NB4 (cell line): Measurements from ENCODE around the gene AFTPH.

Experiments used
- POLR2A ChIP-seq: IDR thresholded peaks from 2 replicates; pipeline ENCODE4 v1.6.1; 2011; ENCODE audit warnings: mild to moderate bottlenecking; ENCODE audit not compliant: insufficient read length; ENCODE audit errors: extremely low read depth
- TF ChIP-seq, protein P1 (sequence below): IDR thresholded peaks from one replicate; pipeline ENCODE4 v1.5.1; 2012; ENCODE audit warnings: low read depth, low read length

- TF ChIP-seq, protein P1, sequence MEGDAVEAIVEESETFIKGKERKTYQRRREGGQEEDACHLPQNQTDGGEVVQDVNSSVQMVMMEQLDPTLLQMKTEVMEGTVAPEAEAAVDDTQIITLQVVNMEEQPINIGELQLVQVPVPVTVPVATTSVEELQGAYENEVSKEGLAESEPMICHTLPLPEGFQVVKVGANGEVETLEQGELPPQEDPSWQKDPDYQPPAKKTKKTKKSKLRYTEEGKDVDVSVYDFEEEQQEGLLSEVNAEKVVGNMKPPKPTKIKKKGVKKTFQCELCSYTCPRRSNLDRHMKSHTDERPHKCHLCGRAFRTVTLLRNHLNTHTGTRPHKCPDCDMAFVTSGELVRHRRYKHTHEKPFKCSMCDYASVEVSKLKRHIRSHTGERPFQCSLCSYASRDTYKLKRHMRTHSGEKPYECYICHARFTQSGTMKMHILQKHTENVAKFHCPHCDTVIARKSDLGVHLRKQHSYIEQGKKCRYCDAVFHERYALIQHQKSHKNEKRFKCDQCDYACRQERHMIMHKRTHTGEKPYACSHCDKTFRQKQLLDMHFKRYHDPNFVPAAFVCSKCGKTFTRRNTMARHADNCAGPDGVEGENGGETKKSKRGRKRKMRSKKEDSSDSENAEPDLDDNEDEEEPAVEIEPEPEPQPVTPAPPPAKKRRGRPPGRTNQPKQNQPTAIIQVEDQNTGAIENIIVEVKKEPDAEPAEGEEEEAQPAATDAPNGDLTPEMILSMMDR: no peak
- no peak for TF ChIP-seq POLR2A
These were observed 31.9 kb upstream of the AFTPH start for GRCh38 chr2:64492272-64492671.
